GDM1 (cell line): ENCODE measurements around the gene KRTAP12-4.
"Not testable (repeated sequence)": the region's sequence is repeated elsewhere in the genome, so short reads cannot be mapped to it uniquely, and the experiment has no call there.

ENCODE experiments used
- DNase-seq: peaks from one replicate; lab custom pipeline; 2025; lab: John Stamatoyannopoulos, UW

KRTAP12-4 gene

GRCh38 chr21:44686843-44687561 lies 32.5 kb upstream of the KRTAP12-4 start:
- DNase-seq, result no peak

- DNase-seq, result no peak
These were observed 31.7 kb upstream of the KRTAP12-4 start for GRCh38 chr21:44686000-44686781.

GRCh38 chr21:44685050-44685449 lies 30.6 kb upstream of the KRTAP12-4 start:
- DNase-seq, result not testable (repeated sequence)

GRCh38 chr21:44684483-44684882 lies 30.0 kb upstream of the KRTAP12-4 start:
- DNase-seq, result no peak

- no peak for DNase-seq
These were observed 29.6 kb upstream of the KRTAP12-4 start for GRCh38 chr21:44684077-44684476.

GRCh38 chr21:44682580-44683151 lies 28.2 kb upstream of the KRTAP12-4 start:
- no peak for DNase-seq

- DNase-seq, result no peak
These were observed 27.6 kb upstream of the KRTAP12-4 start, which contains the start of gene KRTAP12-1 for GRCh38 chr21:44681861-44682579. Gene KRTAP12-1, minus strand, starts transcription at chr21:44682163. Its CDS starts 40 bp downstream, at chr21:44682123.

GRCh38 chr21:44681152-44681551 lies 26.7 kb upstream of the KRTAP12-4 start:
- no peak for DNase-seq

GRCh38 chr21:44677881-44678280 lies 23.4 kb upstream of the KRTAP12-4 start:
- no peak for DNase-seq

GRCh38 chr21:44671911-44672310 lies 17.5 kb upstream of the KRTAP12-4 start:
- DNase-seq, result no peak

- DNase-seq, result no peak
These were observed 16.4 kb upstream of the KRTAP12-4 start for GRCh38 chr21:44670642-44671432.

- no peak for DNase-seq
These were observed 13.2 kb upstream of the KRTAP12-4 start for GRCh38 chr21:44667612-44668011.

GRCh38 chr21:44666401-44667320 lies 12.2 kb upstream of the KRTAP12-4 start, which contains the start of gene KRTAP12-2:
Gene KRTAP12-2, minus strand, starts transcription at chr21:44666927. Its CDS starts 41 bp downstream, at chr21:44666886.
- DNase-seq, result no peak

GRCh38 chr21:44664691-44665090 lies 10.2 kb upstream of the KRTAP12-4 start:
- DNase-seq, result no peak

- DNase-seq, result not testable (repeated sequence)
These were observed 7.1 kb upstream of the KRTAP12-4 start for GRCh38 chr21:44661567-44661966.

- DNase-seq, result no peak
These were observed 4.6 kb upstream of the KRTAP12-4 start for GRCh38 chr21:44658913-44659595.

GRCh38 chr21:44658541-44658910 lies 4.1 kb upstream of the KRTAP12-4 start:
- no peak for DNase-seq

- DNase-seq, result no peak
These were observed 3.4 kb upstream of the KRTAP12-4 start, which contains the start of gene KRTAP12-3 for GRCh38 chr21:44657635-44658540. Gene KRTAP12-3, plus strand, starts transcription at chr21:44657932. Its CDS starts 48 bp downstream, at chr21:44657980.
